Transverse colon (tissue), 4 donors: ENCODE results near the gene FASTKD1. TPM values are rescaled to one million over a fixed set of nuclear protein-coding genes. Genes with fewer than 3 reads are reported as not detected.

ENCODE experiments used
- DNase-seq: peaks from one replicate; pipeline ENCODE4 v3.0.0-alpha.2; 2019
- H3K27ac ChIP-seq, 4 donors: fragments of 200-600 bp; sonication (generic); 2 replicates each; pipeline ENCODE4 v1.5.1; 2016 to 2018; ENCODE audit warnings: inconsistent platforms in 4 of 4
- H3K27me3 ChIP-seq: fragments of 200-600 bp; sonication (generic); 2 replicates; pipeline ENCODE4 v1.5.1; 2017; ENCODE audit warnings: inconsistent platforms
- H3K36me3 ChIP-seq, 4 donors: fragments of 200-600 bp; sonication (generic); 2 replicates each; pipeline ENCODE4 v1.5.1; 2017 to 2019; ENCODE audit warnings: inconsistent platforms in 4 of 4
- H3K4me1 ChIP-seq, 4 donors: fragments of 200-600 bp; sonication (generic); 2 replicates each; pipeline ENCODE4 v1.5.1; 2017 to 2020; ENCODE audit warnings: inconsistent platforms in 4 of 4
- H3K4me3 ChIP-seq, 4 donors: fragments of 200-600 bp; sonication (generic); 1 replicate in 1 of 4; 2 replicates in 3 of 4; pipeline versions ENCODE4 v1.5.1 to v1.6.1; 2017 to 2019; ENCODE audit warnings: inconsistent platforms in 4 of 4
- H3K9me3 ChIP-seq, 2 donors: fragments of 200-600 bp; sonication (generic); 2 replicates each; pipeline ENCODE4 v1.5.1; 2017 to 2019; ENCODE audit warnings: inconsistent platforms in 2 of 2
- CTCF ChIP-seq, 5 experiments: fragments of 200-600 bp in 3 of 5; fragments of 450-650 bp in 2 of 5; sonication (generic) in 3 of 5; IDR thresholded peaks; 1 replicate in 2 of 5; 2 replicates in 3 of 5; pipeline ENCODE4 v1.5.1; 2016 to 2017; ENCODE audit warnings: antibody characterized with exemption in 5 of 5, inconsistent platforms in 3 of 5, mild to moderate bottlenecking in 2 of 5, moderate library complexity in 1 of 5
- EP300 ChIP-seq: sonication (generic); formaldehyde crosslinking; IDR thresholded peaks from one replicate; pipeline ENCODE4 v1.6.1; 2017; ENCODE audit warnings: antibody characterized with exemption, low read depth
- POLR2A ChIP-seq: fragments of 450-650 bp; IDR thresholded peaks from one replicate; pipeline ENCODE4 v1.6.1; 2016; ENCODE audit warnings: antibody characterized with exemption, mild to moderate bottlenecking, moderate library complexity
- POLR2AphosphoS5 ChIP-seq, 3 donors: sonication (generic); formaldehyde crosslinking; IDR thresholded peaks; one replicate each; pipeline ENCODE4 v1.6.1; 2016; ENCODE audit warnings: antibody characterized with exemption in 3 of 3
- WGBS, 2 donors: methylation state at CpG; one replicate each; pipeline ENCODE4 v1.1.5; 2018; ENCODE audit warnings: low coverage in 1 of 2; 5-methylcytosine and 5-hydroxymethylcytosine counted together
- in situ Hi-C, 4 donors: fragments of 200-750 bp; cut with MboI; loops; one replicate each; pipeline versions ENCODE4 v1.15.0 to v1.15.1; 2017; ENCODE audit warnings: low sequenced_read_pairs in 3 of 4, low pct_ligation_motif_present in 1 of 4, low pct_unique_long_range_greater_than_20kb in 1 of 4
- intact Hi-C: fragments of 100-400 bp; cut with DNase I; formaldehyde crosslinking; loops from one replicate; pipeline ENCODE4 v1.15.1; 2023; ENCODE audit warnings: low total_unique reads
- total RNA-seq, 4 donors: library from RNA; depleted of rRNA; stranded (reverse); fragments of >200 nt; gene quantifications; one replicate each; pipeline ENCODE4 v1.1.0, GENCODE V29; 2016

The FASTKD1 gene
- total RNA-seq, 4 donors from 2014 or later = 19.5 to 77.2 (median 64.7) TPM

DNA sequence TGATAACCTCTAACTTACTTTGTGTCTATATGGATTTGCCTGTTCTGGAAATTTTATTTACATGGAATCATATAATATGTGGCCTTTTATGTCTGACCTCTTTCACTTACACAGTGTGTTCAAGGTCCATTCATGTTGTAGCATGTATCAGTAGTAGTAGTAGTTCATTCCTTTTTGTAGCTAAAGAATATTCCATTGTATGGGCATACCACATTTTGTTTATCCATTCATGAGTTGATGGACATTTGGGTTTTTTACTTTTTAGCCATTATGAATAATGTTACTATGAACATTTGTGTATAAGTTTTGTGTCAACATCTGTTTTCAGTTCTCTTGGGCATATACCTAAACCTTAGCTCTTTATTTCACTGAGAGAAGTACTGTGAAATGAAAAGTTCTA, 82.8 kb downstream of the FASTKD1 start:
- H3K36me3 ChIP-seq = no peaks in the 10 kb centered on the region
- H3K9me3 ChIP-seq = no peaks in the 10 kb centered on the region
- in situ Hi-C loops = no loop called here
- intact Hi-C loops = no loop called here
- H3K27ac ChIP-seq = no peak overlapping the region
- TF ChIP-seq EP300 (no peak), POLR2A (no peak), POLR2AphosphoS5 (IDR thresholded peaks at IDR 0.05) (no peak), CTCF (IDR thresholded peaks at IDR 0.05) (no peak)
- H3K4me1 ChIP-seq = no peaks in the 10 kb centered on the region
- no peaks in the 10 kb centered on the region for H3K27me3 ChIP-seq
- DNase-seq = no peak
- H3K4me3 ChIP-seq = no peak overlapping the region

GRCh38 chr2:169486487-169486886, 87.2 kb downstream of the FASTKD1 start:
- Histone ChIP-seq H3K4me1 (no peaks in the 10 kb centered on the region), H3K4me3 (no peak overlapping the region), H3K9me3 (no peaks in the 10 kb centered on the region), H3K27me3 (no peaks in the 10 kb centered on the region), H3K27ac (no peak overlapping the region), H3K36me3 (no peaks in the 10 kb centered on the region)
- intact Hi-C loops (no loop called here), in situ Hi-C loops (no loop called here)
- DNase-seq = no peak
- TF ChIP-seq EP300 = no peak
- no peak for TF ChIP-seq CTCF (IDR thresholded peaks at IDR 0.05)
- no peak for TF ChIP-seq POLR2A
- no peak for TF ChIP-seq POLR2AphosphoS5 (IDR thresholded peaks at IDR 0.05)

GRCh38 chr2:169485650-169486138, 88.0 kb downstream of the FASTKD1 start:
- Histone ChIP-seq H3K9me3 (no peaks in the 10 kb centered on the region), H3K27me3 (no peaks in the 10 kb centered on the region), H3K36me3 (no peaks in the 10 kb centered on the region), H3K27ac (no peak overlapping the region), H3K4me1 (no peaks in the 10 kb centered on the region), H3K4me3 (no peak overlapping the region)
- WGBS, 2 donors = 79 to 83% methylated on average over 1 of the region's 1 CpG
- TF ChIP-seq POLR2A (no peak), EP300 (no peak), POLR2AphosphoS5 (IDR thresholded peaks at IDR 0.05) (no peak), CTCF (IDR thresholded peaks at IDR 0.05) (no peak)
- intact Hi-C loops = no loop called here
- DNase-seq = no peak
- in situ Hi-C loops = no loop called here

DNA sequence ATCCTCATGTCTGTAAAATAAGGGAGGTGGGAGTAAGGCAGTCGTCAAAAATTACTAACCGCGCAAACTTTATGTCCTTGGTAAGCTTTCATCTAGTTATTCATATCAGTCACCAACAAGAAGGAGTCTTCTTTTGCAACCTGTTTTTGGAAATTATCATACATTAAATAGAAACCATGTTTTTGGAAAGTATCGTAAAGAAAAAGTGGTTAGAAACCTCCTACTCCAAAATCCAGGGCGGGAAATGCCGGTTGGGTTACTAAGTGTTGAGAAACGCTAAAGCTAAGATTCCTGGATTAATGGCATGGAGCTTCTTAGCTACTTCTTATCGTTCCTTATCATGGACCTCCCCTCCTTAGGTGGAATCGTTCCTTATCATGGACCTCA, 93.6 kb downstream of the FASTKD1 start:
- intact Hi-C loops = no loop called here
- 38 to 56% methylated on average over 7 to 9 of the region's 9 CpGs for WGBS, 2 donors
- Histone ChIP-seq H3K4me3 (peak overlapping the region; percentile 45 to 69 (median 61)), H3K36me3 (no peaks in the 10 kb centered on the region), H3K27ac (peak overlapping the region; percentile 60 to 82 (median 72)), H3K4me1 (peaks cover 0 to 11% (median 6%) of the 10 kb centered on the region in 4 donors), H3K9me3 (no peaks in the 10 kb centered on the region), H3K27me3 (no peaks in the 10 kb centered on the region)
- in situ Hi-C loops = no loop called here
- no peak for TF ChIP-seq POLR2A
- no peak for TF ChIP-seq EP300
- TF ChIP-seq CTCF (IDR thresholded peaks at IDR 0.05) = no peak
- TF ChIP-seq POLR2AphosphoS5 (IDR thresholded peaks at IDR 0.05) = no peak
- no peak for DNase-seq

Other genes starting within 250 kb of the FASTKD1 start
- gene LRP2, start 211.3 kb downstream of the FASTKD1 start, total RNA-seq = not detected
- gene BBS5, start 94.4 kb downstream of the FASTKD1 start, total RNA-seq = 10 to 100 TPM in 1 of 4 donors, 1 to 10 TPM in 3; 1.6 to 12.3 (median 3.2) TPM
- gene KLHL41, start 64.2 kb downstream of the FASTKD1 start, total RNA-seq = 1 to 10 TPM in 2 of 4 donors, not detected in 2; 1.1 to 3.4 TPM
- gene PPIG, start 10.5 kb upstream of the FASTKD1 start, total RNA-seq = 10 to 100 TPM; 25.9 to 55.7 (median 44.4) TPM
- not detected for gene CFAP210, start 120.5 kb upstream of the FASTKD1 start, total RNA-seq
- gene PHOSPHO2, start 120.6 kb upstream of the FASTKD1 start, total RNA-seq = 10 to 100 TPM in 2 of 4 donors, 1 to 10 TPM in 2; 2.6 to 16.5 (median 7.7) TPM
- 10 to 100 TPM in 2 of 4 donors, 1 to 10 TPM in 2; 5.2 to 17.5 (median 10.1) TPM for gene KLHL23, start 160.0 kb upstream of the FASTKD1 start, total RNA-seq
- gene SSB, start 225.0 kb upstream of the FASTKD1 start, total RNA-seq = 10 to 100 TPM; 28.3 to 55.3 (median 30.3) TPM